H1 (cell line): ENCODE data around the gene TMEM150B. TPM values are rescaled to one million over a fixed set of nuclear protein-coding genes. Genes with fewer than 3 reads are reported as not detected.

Experiments
- CTCF ChIA-PET: fragments of 300-600 bp; sonication (Branson Sonifier 250); formaldehyde crosslinking; loops from one replicate; lab custom pipeline; 2021; ENCODE audit not compliant: partially characterized antibody; lab: Charles Lee
- POLR2A ChIA-PET: fragments of 300-600 bp; sonication (Branson Sonifier 250); formaldehyde crosslinking; loops from one replicate; lab custom pipeline; 2021; ENCODE audit warnings: inconsistent platforms; ENCODE audit not compliant: partially characterized antibody; lab: Charles Lee
- DNase-seq, 2 experiments: peaks; one replicate each; pipeline versions ENCODE4 v3.0.0 to v3.0.0-alpha.2; 2010 to 2022; ENCODE audit warnings: low spot score in 2 of 2, low read depth in 1 of 2, mixed read lengths in 1 of 2
- FAIRE-seq: peaks from 2 replicates; lab custom pipeline; 2011; peaks lifted over from hg19 to GRCh38; lab: Jason Lieb, UNC
- H2AFZ ChIP-seq: 2 replicates; pipeline ENCODE4 v1.8.1; 2012; ENCODE audit warnings: low read length, inconsistent platforms
- H2AK5ac ChIP-seq: 2 replicates; pipeline ENCODE4 v1.6.1; 2013; ENCODE audit warnings: low read depth, low read length
- H2BK120ac ChIP-seq: replicated peaks from 2 replicates; pipeline ENCODE3; 2013; ENCODE audit warnings: low read depth, low read length, inconsistent platforms
- H2BK12ac ChIP-seq: 2 replicates; pipeline ENCODE4 v1.6.1; 2013; ENCODE audit warnings: low read depth, low read length
- H2BK15ac ChIP-seq: 2 replicates; pipeline ENCODE4 v1.6.1; 2013; ENCODE audit warnings: low read length
- H2BK20ac ChIP-seq: 2 replicates; pipeline ENCODE4 v1.6.1; 2013; ENCODE audit warnings: low read length
- H2BK5ac ChIP-seq: 2 replicates; pipeline ENCODE4 v1.6.1; 2013; ENCODE audit warnings: low read depth, low read length
- H3K14ac ChIP-seq: 2 replicates; pipeline ENCODE4 v1.6.1; 2013; ENCODE audit warnings: inconsistent platforms; ENCODE audit not compliant: insufficient read length
- H3K18ac ChIP-seq: 2 replicates; pipeline ENCODE4 v1.6.1; 2013; ENCODE audit warnings: low read length; ENCODE audit errors: extremely low read depth
- H3K23ac ChIP-seq: 2 replicates; pipeline ENCODE4 v1.6.1; 2013; ENCODE audit warnings: inconsistent platforms; ENCODE audit not compliant: insufficient read length
- H3K23me2 ChIP-seq: 2 replicates; pipeline ENCODE4 v1.6.1; 2013; ENCODE audit warnings: low read depth, low read length
- H3K27ac ChIP-seq: 2 replicates; pipeline ENCODE4 v1.6.1; 2011; ENCODE audit warnings: low read depth, low read length, inconsistent platforms
- H3K27me3 ChIP-seq, 4 experiments: replicated peaks in 1 of 4; 1 replicate in 1 of 4; 2 replicates in 3 of 4; pipeline versions ENCODE4 v1.6.1 to v1.8.1; 2011 to 2013; ENCODE audit warnings: low read length in 3 of 4, mild to moderate bottlenecking in 3 of 4, inconsistent platforms in 2 of 4, mixed read lengths in 2 of 4, moderate library complexity in 1 of 4; ENCODE audit not compliant: control insufficient read depth in 3 of 4, insufficient read depth in 3 of 4; ENCODE audit errors: extremely low read depth in 1 of 4
- H3K36me3 ChIP-seq, 4 experiments: 2 replicates each; pipeline versions ENCODE4 v1.6.1 to v1.8.1; 2011 to 2013; ENCODE audit warnings: mild to moderate bottlenecking in 4 of 4, low read length in 3 of 4, moderate library complexity in 2 of 4, control low read depth in 1 of 4, inconsistent platforms in 1 of 4; ENCODE audit not compliant: insufficient read depth in 4 of 4, control insufficient read depth in 2 of 4
- H3K4ac ChIP-seq: replicated peaks from 2 replicates; pipeline ENCODE3; 2013; ENCODE audit warnings: low read length, low read depth, mixed read lengths, inconsistent platforms; ENCODE audit not compliant: insufficient read length
- H3K4me1 ChIP-seq, 4 experiments: replicated peaks in 1 of 4; 1 replicate in 1 of 4; 2 replicates in 3 of 4; pipeline versions ENCODE4 v1.6.1 to v1.8.1; 2011 to 2013; ENCODE audit warnings: low read length in 3 of 4, inconsistent platforms in 2 of 4, mixed read lengths in 1 of 4; ENCODE audit not compliant: insufficient read depth in 4 of 4, control insufficient read depth in 3 of 4
- H3K4me2 ChIP-seq, 2 experiments: 2 replicates each; pipeline versions ENCODE4 v1.6.1 to v1.8.1; 2011 to 2013; ENCODE audit warnings: low read depth in 2 of 2, low read length in 2 of 2, control low read depth in 1 of 2, inconsistent platforms in 1 of 2, mild to moderate bottlenecking in 1 of 2; ENCODE audit not compliant: insufficient read depth in 1 of 2
- H3K4me3 ChIP-seq, 4 experiments: fragments of 200-600, 300-600 bp in 1 of 4; sonication (generic), shearing (Covaris generic), sonication (Bioruptor Twin) in 1 of 4; 2 replicates each; pipeline versions ENCODE4 v1.5.1 to v1.8.1; 2011 to 2016; ENCODE audit warnings: low read length in 4 of 4, low read depth in 3 of 4, control low read depth in 2 of 4, inconsistent platforms in 2 of 4, mild to moderate bottlenecking in 2 of 4, mixed read lengths in 1 of 4, moderate library complexity in 1 of 4; ENCODE audit not compliant: insufficient read depth in 2 of 4; ENCODE audit errors: extremely low read depth in 1 of 4
- H3K56ac ChIP-seq: replicated peaks from 2 replicates; pipeline ENCODE3; 2013; ENCODE audit warnings: low read depth, mild to moderate bottlenecking, mixed read lengths, low read length, inconsistent platforms; ENCODE audit not compliant: insufficient read length
- H3K79me1 ChIP-seq: 2 replicates; pipeline ENCODE4 v1.6.1; 2013; ENCODE audit warnings: low read depth, low read length, control low read depth
- H3K79me2 ChIP-seq, 2 experiments: 2 replicates each; pipeline versions ENCODE4 v1.6.1 to v1.8.1; 2012 to 2013; ENCODE audit warnings: low read length in 2 of 2, mild to moderate bottlenecking in 2 of 2, inconsistent platforms in 1 of 2; ENCODE audit not compliant: insufficient read depth in 2 of 2, control insufficient read depth in 1 of 2
- H3K9ac ChIP-seq, 4 experiments: replicated peaks in 1 of 4; 1 replicate in 1 of 4; 2 replicates in 3 of 4; pipeline versions ENCODE4 v1.6.1 to v1.8.1; 2011 to 2013; ENCODE audit warnings: low read depth in 3 of 4, low read length in 3 of 4, control low read depth in 2 of 4, mild to moderate bottlenecking in 2 of 4, moderate library complexity in 2 of 4, inconsistent platforms in 1 of 4; ENCODE audit errors: extremely low read depth in 1 of 4
- H3K9me3 ChIP-seq, 2 experiments: 2 replicates each; pipeline versions ENCODE4 v1.6.1 to v1.8.1; 2012 to 2013; ENCODE audit warnings: mild to moderate bottlenecking in 2 of 2, moderate library complexity in 2 of 2, control low read depth in 1 of 2, inconsistent platforms in 1 of 2, low read depth in 1 of 2, low read length in 1 of 2, mixed read lengths in 1 of 2; ENCODE audit not compliant: insufficient read depth in 2 of 2
- H4K20me1 ChIP-seq, 2 experiments: replicated peaks in 1 of 2; 2 replicates each; pipeline versions ENCODE3 to v1.8.1; 2011 to 2013; ENCODE audit warnings: inconsistent platforms in 2 of 2, low read length in 2 of 2, mild to moderate bottlenecking in 1 of 2; ENCODE audit not compliant: insufficient read depth in 2 of 2, control insufficient read depth in 1 of 2
- H4K5ac ChIP-seq: 2 replicates; pipeline ENCODE4 v1.6.1; 2013; ENCODE audit warnings: low read length, low read depth, mixed read lengths, inconsistent platforms; ENCODE audit not compliant: insufficient read length
- H4K8ac ChIP-seq: 2 replicates; pipeline ENCODE4 v1.8.0; 2013; ENCODE audit warnings: mild to moderate bottlenecking, moderate library complexity, low read length, inconsistent platforms; ENCODE audit not compliant: insufficient read depth; ENCODE audit errors: extremely low read depth
- H4K91ac ChIP-seq: replicated peaks from 2 replicates; pipeline ENCODE3; 2013; ENCODE audit warnings: low read length, mixed read lengths, inconsistent platforms; ENCODE audit not compliant: insufficient read length
- ASH2L ChIP-seq: fragments of 200-600, 300-600 bp; sonication (generic); IDR thresholded peaks from one replicate; pipeline ENCODE4 v1.7.1; 2017; ENCODE audit warnings: low read length
- BACH1 ChIP-seq: IDR thresholded peaks from 2 replicates; pipeline ENCODE4 v1.6.1; 2012; ENCODE audit warnings: low read length, improper control_type of control experiment
- CBX5 ChIP-seq: fragments of 300-800, 300-1000 bp; sonication (generic); IDR thresholded peaks from 2 replicates; pipeline ENCODE4 v1.7.1; 2016; ENCODE audit warnings: antibody characterized with exemption, low read length, low read depth
- CTBP2 ChIP-seq: IDR thresholded peaks from 2 replicates; pipeline ENCODE4 v1.7.0; 2011; ENCODE audit warnings: borderline replicate concordance, mild to moderate bottlenecking, moderate library complexity, mixed read lengths, low read length; ENCODE audit not compliant: insufficient read depth, insufficient read length
- GABPA ChIP-seq: IDR thresholded peaks from 2 replicates; pipeline ENCODE4 v1.6.1; 2011; ENCODE audit warnings: mild to moderate bottlenecking, low read length, moderate library complexity, borderline replicate concordance; ENCODE audit not compliant: insufficient read depth
- MAFK ChIP-seq: IDR thresholded peaks from 2 replicates; pipeline ENCODE4 v1.6.1; 2012; ENCODE audit warnings: low read depth, mild to moderate bottlenecking, improper control_type of control experiment, low read length
- NRF1 ChIP-seq: IDR thresholded peaks from 2 replicates; pipeline ENCODE4 v1.6.1; 2011; ENCODE audit warnings: mild to moderate bottlenecking, low read depth, low read length, improper control_type of control experiment
- POU5F1 ChIP-seq: IDR thresholded peaks from 2 replicates; pipeline ENCODE4 v1.6.1; 2011; ENCODE audit warnings: low read depth, mild to moderate bottlenecking, low read length, moderate library complexity
- RFX5 ChIP-seq: IDR thresholded peaks from 2 replicates; pipeline ENCODE4 v1.6.1; 2011; ENCODE audit warnings: low read depth, low read length, improper control_type of control experiment, borderline replicate concordance
- SAP30 ChIP-seq: fragments of 300-600 bp; sonication (generic); IDR thresholded peaks from 2 replicates; pipeline ENCODE4 v1.7.1; 2012; ENCODE audit warnings: low read length, moderate library complexity, mild to moderate bottlenecking, inconsistent platforms; ENCODE audit not compliant: insufficient read depth, insufficient replicate concordance
- SIN3A ChIP-seq, 2 experiments: IDR thresholded peaks in 1 of 2; conservative IDR thresholded peaks in 1 of 2; 2 replicates each; pipeline ENCODE4 v1.6.1; 2011 to 2012; ENCODE audit warnings: low read length in 2 of 2, improper control_type of control experiment in 1 of 2, low read depth in 1 of 2, mild to moderate bottlenecking in 1 of 2
- SP4 ChIP-seq: IDR thresholded peaks from 2 replicates; pipeline ENCODE4 v1.6.1; 2012; ENCODE audit warnings: low read length, inconsistent platforms
- SRF ChIP-seq: IDR thresholded peaks from 2 replicates; pipeline ENCODE4 v1.6.1; 2011; ENCODE audit warnings: mild to moderate bottlenecking, low read depth, low read length, moderate library complexity
- ZNF274 ChIP-seq: IDR thresholded peaks from 2 replicates; pipeline ENCODE4 v1.7.0; 2012; ENCODE audit warnings: low read length, borderline replicate concordance; ENCODE audit errors: extremely low read depth
- WGBS, 2 experiments: shearing (Covaris generic) in 1 of 2; methylation state at CpG; one replicate each; pipeline versions ENCODE4 v1.1.6 to v1.1.7; 2013 to 2015; ENCODE audit warnings: low lambda C conversion rate in 2 of 2, mixed read lengths in 2 of 2, inconsistent platforms in 1 of 2, low coverage in 1 of 2, missing lambda C conversion rate in 1 of 2; ENCODE audit not compliant: insufficient replicate concordance in 2 of 2, insufficient coverage in 1 of 2, insufficient read length in 1 of 2; ENCODE audit errors: extremely low coverage in 1 of 2, missing lambda C conversion rate in 1 of 2; 5-methylcytosine and 5-hydroxymethylcytosine counted together
- polyA plus RNA-seq, 7 experiments: library from polyadenylated mRNA; depleted of rRNA in 3 of 7; stranded (reverse) in 5 of 7; unstranded in 2 of 7; fragments of >200 nt in 5 of 7; fragments of 200-250 nt in 2 of 7; gene quantifications; 1 replicate in 5 of 7; 2 replicates in 1 of 7; 4 replicates in 1 of 7; pipeline versions ENCODE4 v1.2.1 to v1.2.3, GENCODE V29; 2011 to 2013; ENCODE audit warnings: missing spikeins in 2 of 7, mixed read lengths in 2 of 7
- total RNA-seq: library from RNA; stranded (reverse); fragmentation: NEBNext Ultra II Directional; extraction: Animal tissue kit (Norgen Biotek cat#: 25700); gene quantifications from 2 replicates; pipeline ENCODE4 v1.2.1, GENCODE V29; 2021

Gene TMEM150B
- total and polyA plus RNA-seq, 2 of the 8 experiments (the other 6 are each of a cell fraction or from before 2014, with no cell fraction given): 0.41 to 0.91 TPM

GRCh38 chr19:55266404-55266803 is 58.7 kb downstream of the TMEM150B start:
- Histone ChIP-seq H3K27me3 (no peaks in the 10 kb centered on the region), H3K14ac (no peak overlapping the region), H3K23ac (no peak overlapping the region), H2BK12ac (0 out of 2 replicates have a peak overlapping the region, but pooled peaks have one; percentile 60), H3K4ac (no peak overlapping the region), H3K4me3 (no peak overlapping the region), H3K4me2 (no peak overlapping the region), H4K20me1 (peaks cover 0 to 10% of the 10 kb centered on the region in 2 experiments), H2AFZ (no peak overlapping the region), H3K36me3 (no peaks in the 10 kb centered on the region), H3K23me2 (peaks cover 9% of the 10 kb centered on the region; the same call in 1 of the 2 replicates), H2BK5ac (no peak overlapping the region; the same call in 1 of the 2 replicates), H2BK15ac (no peak overlapping the region), H3K18ac (no peak overlapping the region), H4K5ac (no peak overlapping the region), H2BK120ac (no peak overlapping the region), H3K9ac (no peak overlapping the region), H2AK5ac (peak overlapping the region; percentile 90; the same call in 1 of the 2 replicates), H4K8ac (no peak overlapping the region), H3K79me2 (peaks cover 0 to 6% of the 10 kb centered on the region in 2 experiments; a peak in 1 of 4 replicates), H4K91ac (no peak overlapping the region), H3K79me1 (peaks cover 7% of the 10 kb centered on the region), H3K4me1 (peaks cover 0 to 3% (median 0%) of the 10 kb centered on the region in 4 experiments; a peak in 1 of 7 replicates), H3K56ac (peak overlapping the region; percentile 96), H2BK20ac (no peak overlapping the region), H3K27ac (no peak overlapping the region), H3K9me3 (peaks cover 0 to 3% of the 10 kb centered on the region in 2 experiments; a peak in 3 of 4 replicates)
- WGBS, 2 experiments: 87% methylated on average over 3 of the region's 3 CpGs; no CpG with 5 or more reads in 1 of the 2 experiments
- ChIA-PET POLR2A (no interaction called here), CTCF (no interaction called here)
- FAIRE-seq (no peak), DNase-seq (no peak)
- TF ChIP-seq RFX5 (no peak), GABPA (no peak), SIN3A (conservative IDR thresholded peaks at IDR 0.05 in 1 of 2, IDR thresholded peaks at IDR 0.05 in 1 of 2; ENCODE audit: low read depth in 1 of 2, low read length in 2 of 2) (no peak), POU5F1 (no peak), ZNF274 (no peak), SRF (no peak), BACH1 (no peak), SP4 (no peak), CBX5 (no peak), ASH2L (no peak), NRF1 (no peak), CTBP2 (no peak), MAFK (no peak), SAP30 (no peak)
